Neural progenitor cell (in vitro differentiated cells): Measurements from ENCODE around the gene SERPINB10.

Source experiments
- CTCF ChIP-seq: fragments of 200-600 bp; sonication (generic); IDR thresholded peaks from 2 replicates; pipeline ENCODE4 v1.5.1; 2017; ENCODE audit warnings: antibody characterized with exemption, mild to moderate bottlenecking
- EZH2 ChIP-seq: fragments of 200-600 bp; sonication (generic); IDR thresholded peaks from 2 replicates; pipeline ENCODE4 v1.6.1; 2017; ENCODE audit warnings: antibody characterized with exemption, mild to moderate bottlenecking, moderate library complexity
- EZH2phosphoT487 ChIP-seq: fragments of 200-600 bp; sonication (generic); IDR thresholded peaks from 2 replicates; pipeline ENCODE4 v1.6.1; 2017; ENCODE audit warnings: antibody characterized with exemption

GRCh38 chr18:63951302-63951705 lies 43.5 kb downstream of the SERPINB10 start:
- TF ChIP-seq CTCF (no peak), EZH2 (no peak), EZH2phosphoT487 (no peak)
